HG03095 (cell line): ENCODE measurements around the gene FRMD4A.

Experiments
- ATAC-seq: cut with Tn5 transposase; IDR thresholded peaks from one replicate; pipeline ENCODE4 v1.9.1; 2021; ENCODE audit warnings: moderate library complexity; ENCODE audit not compliant: unreplicated experiment

The FRMD4A gene

DNA sequence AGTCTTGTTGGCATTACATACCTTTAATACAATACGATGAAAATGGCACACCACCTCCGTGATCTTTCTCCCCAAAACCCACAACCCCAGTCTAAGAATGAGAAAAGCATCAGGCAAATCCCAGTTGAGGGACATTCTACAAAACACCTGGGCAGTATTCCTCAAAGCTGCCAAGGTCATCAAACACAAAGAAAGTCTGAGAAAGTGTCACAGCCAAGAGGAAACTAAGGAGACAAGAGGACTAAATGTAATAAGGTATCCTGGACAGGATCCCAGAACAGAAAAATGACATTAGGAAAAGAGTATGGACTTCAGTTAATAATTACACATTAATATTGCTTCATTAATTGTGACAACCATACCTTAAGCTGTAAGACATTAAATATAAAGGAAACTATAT, 14.5 kb upstream of the FRMD4A start:
- ATAC-seq: no peak

DNA sequence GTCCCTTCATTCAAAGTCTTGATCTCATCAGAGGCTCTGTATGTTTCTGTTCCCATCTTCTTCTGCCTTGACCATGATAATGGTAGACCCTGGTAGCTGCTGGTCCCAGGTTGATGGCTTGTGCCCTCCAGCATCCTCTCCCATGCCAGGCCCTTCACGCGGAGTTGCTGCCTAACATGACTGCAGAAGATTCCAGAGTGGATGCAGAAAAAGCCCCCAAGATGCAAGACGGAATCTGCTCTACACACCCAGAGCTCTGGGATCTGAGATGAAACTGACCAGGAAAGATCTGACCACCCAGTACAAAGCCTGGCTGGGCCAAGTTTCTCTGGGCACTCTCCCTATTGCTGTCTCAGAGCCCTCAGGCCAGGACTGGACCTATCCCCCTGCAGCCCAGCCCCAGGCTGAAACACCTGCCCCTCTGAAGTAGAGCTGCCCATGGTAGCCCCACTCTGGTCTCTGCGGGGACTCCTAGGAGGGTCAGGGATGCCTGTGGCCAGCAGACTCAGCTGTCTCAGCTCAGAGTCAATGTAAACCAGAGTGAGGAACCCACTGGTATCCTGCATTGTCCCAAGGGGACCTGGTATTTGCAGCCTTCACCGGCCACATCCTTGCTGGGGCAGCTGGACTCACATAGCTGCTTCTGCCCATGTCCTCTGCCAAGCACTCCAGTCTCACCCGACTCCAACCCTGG, 9.5 kb upstream of the FRMD4A start:
- ATAC-seq: no peak

- no peak for ATAC-seq
These were observed 6.0 kb upstream of the FRMD4A start for GRCh38 chr10:14336736-14337135.

DNA sequence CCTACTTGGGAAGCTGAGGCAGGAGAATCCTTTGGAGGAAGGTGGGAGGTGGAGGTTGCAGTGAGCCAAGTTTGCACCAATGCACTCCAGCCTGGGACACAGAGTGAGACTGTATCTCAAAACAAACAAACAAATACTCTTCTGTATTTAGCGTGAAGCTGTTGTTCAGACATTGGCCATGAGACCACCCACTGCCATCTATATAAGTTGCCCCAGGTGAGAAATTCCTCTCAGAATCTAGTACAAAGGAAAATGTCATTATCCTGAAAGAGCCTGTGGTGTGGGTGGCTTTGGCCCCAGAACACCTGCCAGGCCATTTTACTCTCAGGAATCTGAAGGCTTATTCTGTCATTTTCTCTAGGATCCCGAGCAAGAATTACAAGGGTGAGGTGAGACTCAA, 4.0 kb upstream of the FRMD4A start:
- ATAC-seq: no peak

GRCh38 chr10:14333606-14334005, 2.9 kb upstream of the FRMD4A start:
- ATAC-seq: no peak

- no peak for ATAC-seq
These were observed 2.2 kb upstream of the FRMD4A start for GRCh38 chr10:14332903-14333302.

DNA sequence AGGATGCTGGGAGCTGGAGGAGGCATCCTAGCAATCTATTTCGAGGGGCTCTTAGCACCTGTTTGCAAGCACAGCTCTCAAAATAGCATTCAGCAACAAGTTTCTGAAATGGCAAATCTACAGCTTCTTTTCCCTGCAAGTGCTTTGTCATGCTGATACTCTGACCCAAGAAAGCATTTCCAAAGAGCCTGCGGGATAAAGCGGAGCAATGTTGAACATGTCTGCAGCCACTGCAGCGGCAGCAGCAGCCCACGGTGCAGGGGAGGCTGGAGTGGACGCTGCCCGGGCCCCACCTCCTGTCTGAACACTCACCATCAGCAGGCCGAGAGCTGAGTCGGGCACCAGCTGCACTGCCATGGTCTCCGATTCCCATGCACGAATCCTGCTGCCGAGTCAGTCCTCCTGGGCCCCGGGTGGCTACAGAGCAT, 964 bp downstream of the FRMD4A start:
- no peak for ATAC-seq

- no peak for ATAC-seq
These were observed 1.6 kb downstream of the FRMD4A start for GRCh38 chr10:14328881-14329672.

DNA sequence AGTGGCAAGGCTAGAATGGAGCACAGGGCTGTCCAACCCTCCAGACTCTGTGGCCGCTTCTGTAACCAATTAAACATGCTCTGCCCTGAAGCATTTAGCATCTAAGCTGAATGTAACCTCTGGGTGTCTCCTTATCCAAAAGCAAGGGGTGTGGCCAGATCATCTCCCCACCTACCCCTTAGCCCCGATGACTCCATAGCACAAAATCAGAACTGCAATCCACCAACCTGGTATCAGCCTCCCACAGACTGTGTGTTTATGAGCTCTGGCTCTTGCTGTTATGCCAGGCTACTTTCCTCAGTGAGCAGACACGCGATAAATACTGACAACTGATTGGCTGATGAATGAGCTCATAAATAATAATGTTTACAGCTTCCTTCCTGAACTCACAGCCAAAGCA, 3.2 kb downstream of the FRMD4A start:
- ATAC-seq: no peak

- no peak for ATAC-seq
These were observed 4.1 kb downstream of the FRMD4A start for GRCh38 chr10:14326581-14326980.

GRCh38 chr10:14325325-14325955, 5.3 kb downstream of the FRMD4A start:
- no peak for ATAC-seq

DNA sequence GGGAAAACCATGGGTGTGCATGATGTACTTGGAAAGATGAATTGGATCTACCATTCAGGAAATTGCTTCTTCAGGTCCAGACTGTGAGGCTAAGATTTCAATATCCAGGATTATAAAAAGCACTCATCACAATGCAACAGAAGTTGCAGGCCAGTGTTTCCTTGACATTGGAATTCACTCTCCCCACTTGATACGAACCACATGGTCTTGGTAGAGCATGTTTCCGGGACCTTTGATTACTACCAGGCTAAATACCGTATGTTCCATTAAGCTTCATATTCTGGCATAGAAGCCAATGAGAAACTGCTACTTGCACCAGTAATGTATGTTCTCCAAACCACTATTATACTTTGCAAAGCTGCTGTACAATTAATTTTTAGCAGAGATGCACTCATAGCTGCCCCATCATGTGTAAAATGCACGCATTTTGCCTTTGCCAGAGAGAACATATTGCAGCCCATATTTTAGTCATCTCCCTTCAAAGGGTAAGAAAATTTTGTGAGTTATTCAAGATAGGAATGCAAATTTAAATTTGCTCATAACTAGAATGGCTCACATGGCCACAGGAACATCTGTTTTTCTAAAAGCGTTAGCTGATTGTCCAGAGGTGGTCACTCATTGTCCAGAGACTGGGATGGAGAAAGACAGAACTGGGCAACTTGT, 8.1 kb downstream of the FRMD4A start:
- no peak for ATAC-seq

DNA sequence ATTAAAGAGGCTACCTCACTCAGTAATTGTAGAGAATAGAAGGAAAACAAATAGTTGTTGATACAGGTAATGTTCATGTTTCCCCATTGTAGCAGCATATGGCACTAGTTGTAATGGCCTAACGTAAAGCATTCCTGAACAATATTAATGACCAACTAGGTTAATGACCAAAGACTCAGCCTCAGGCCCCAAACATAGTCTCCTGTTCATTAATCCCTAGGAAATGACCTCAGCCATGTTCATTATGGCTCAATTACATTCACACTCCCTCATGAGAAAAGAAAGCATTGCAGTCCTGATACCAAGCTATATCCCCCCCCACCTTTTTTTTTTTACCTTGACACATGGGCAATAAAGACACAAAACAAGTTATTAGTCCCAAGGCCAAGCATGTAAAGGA, 12.7 kb downstream of the FRMD4A start:
- no peak for ATAC-seq

DNA sequence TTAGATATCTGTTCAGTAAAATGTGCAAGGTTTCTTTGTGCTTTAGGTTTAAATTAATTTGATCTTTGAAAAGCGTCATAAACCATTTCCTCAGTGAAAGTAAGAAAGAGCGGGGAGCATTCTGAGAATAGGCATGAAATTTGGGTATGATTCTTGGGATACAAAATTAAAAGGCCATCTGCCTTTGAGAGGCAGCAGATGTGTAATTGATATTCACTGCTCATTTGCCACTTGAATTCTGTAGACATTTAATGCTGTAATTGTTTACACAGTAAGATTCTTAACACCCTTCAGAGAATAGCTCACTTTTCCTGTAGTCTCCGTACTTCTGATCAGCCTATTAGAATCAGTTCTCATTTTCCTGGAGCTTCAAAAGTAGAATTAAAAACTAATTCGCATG, 18.7 kb downstream of the FRMD4A start:
- no peak for ATAC-seq

DNA sequence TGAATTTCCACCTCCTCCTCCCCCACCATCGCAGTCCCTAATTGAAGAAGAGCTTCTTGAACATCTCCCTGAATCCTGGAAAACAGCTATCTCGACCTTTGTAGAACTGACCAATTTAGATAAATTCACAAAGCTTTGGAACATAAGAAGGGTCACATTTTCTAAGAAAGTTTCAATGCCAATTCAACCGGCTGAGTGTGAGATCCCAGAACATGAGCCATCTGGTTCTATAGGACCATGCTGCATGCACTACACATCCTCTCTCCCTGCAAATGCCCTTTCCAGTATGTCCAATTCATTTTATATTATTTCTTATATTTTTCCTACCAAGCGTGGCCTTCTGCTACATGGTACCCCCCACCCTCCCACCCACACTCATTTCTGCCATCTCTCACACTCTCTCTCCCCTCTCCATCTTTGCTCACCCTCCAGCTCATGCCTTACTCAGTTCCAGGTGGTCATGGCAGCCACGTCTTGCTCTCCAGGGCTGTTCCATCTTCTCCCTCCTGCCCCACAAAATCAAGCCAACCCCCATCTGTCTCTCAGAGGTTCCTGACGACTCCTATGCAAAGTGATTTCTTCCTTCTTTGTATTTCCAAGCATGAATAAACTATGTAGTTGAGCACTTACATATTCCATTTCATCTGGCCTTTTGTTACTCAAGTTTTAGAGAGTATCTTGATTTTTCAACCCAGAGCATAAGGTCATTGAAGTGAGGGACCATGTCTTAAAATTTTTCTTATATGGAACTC, 19.3 kb downstream of the FRMD4A start:
- ATAC-seq: no peak

- ATAC-seq: no peak
These were observed 21.1 kb downstream of the FRMD4A start for GRCh38 chr10:14309593-14309992.

- ATAC-seq: no peak
These were observed 24.5 kb downstream of the FRMD4A start for GRCh38 chr10:14306190-14306589.

- no peak for ATAC-seq
These were observed 26.7 kb downstream of the FRMD4A start for GRCh38 chr10:14304046-14304445.

DNA sequence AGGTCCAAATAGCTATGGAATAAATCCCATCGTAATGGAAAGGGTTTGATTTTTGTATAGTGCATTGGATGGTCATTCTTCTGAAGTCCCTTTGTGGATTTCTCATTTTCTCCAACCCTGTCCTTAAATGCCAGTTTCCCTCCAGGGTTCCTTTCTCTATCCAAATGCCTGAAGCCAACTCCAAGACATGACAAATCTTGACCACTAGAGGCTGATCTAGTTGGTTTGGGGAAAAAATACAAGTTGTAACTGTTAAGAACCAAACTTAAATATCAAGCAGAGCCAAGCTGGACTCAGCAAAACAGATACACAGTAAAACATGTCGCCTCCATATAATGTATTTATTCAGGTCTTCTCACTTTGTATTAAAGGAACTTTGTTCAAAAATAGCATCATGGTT, 28.7 kb downstream of the FRMD4A start:
- no peak for ATAC-seq

DNA sequence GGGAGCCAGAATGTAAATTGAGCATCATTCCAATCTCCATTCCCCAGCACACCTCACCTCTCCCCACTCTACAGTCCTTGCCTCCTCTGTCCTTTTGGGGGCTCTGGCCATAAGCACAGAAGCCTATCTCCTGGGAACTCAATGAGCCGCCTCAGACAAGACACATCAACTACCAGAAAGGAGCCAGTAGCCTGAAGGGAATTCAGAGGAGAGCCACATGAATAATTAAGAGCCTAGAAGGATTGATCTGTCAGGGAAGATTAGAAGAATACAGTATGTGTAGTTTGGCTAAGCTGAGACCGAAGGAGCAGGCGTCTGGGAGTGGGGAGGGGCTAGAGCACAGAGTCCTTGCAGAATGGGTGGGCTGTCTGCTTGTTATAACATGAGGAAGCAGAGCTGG, 31.2 kb downstream of the FRMD4A start:
- no peak for ATAC-seq
